SK-N-DZ (cell line): ENCODE measurements around the gene PRR5.

Source experiments
- DNase-seq: peaks from one replicate; pipeline ENCODE4 v3.0.0-alpha.2; 2015; ENCODE audit warnings: low spot score

Gene PRR5

DNA sequence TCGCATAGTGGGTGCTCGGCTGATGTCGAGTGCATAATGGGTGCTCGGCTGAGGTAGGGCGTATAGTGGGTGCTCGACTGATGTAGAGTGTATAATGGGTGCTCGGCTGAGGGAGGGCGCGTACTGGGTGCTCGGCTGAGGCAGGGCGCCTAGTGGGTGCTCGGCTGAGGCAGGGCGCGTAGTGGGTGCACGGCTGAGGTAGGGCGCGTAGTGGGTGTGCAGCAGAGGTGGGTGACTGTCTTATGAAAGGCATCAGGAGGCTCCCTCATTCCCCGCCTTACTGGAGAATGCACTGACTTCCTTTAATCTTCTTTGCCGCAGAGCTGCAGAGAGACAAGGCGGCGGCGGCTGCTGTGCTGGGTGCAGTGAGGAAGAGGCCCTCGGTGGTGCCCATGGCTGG is 84.1 kb downstream of the PRR5 start:
- DNase-seq = no peak

DNA sequence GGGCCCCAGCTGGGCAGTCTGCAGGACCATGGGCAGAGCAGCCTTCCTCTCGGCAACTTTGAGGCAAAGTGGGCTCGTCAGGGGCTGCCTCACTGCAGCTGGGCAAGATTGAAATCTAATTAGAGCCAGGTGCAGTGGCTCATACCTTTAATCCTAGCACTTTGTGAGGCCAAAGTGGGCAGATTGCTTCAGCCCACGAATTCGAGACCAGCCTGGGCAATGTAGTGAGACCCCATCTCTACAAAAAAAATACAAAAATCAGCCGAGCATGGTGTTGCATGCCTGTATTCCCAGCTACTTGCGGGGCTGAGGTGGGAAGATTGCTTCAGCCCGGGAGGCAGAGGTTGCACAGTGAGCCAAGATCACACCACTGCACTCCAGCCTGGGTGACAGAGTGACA is 84.6 kb downstream of the PRR5 start:
- DNase-seq = no peak
